ENCODE results near the gene GGN.

GRCh38 chr19:38352611-38353010 lies 35.2 kb downstream of the GGN start:
- no peak for TF ChIP-seq CTCF (conservative IDR thresholded peaks at IDR 0.05 in 1 of 2, IDR thresholded peaks at IDR 0.05 in 1 of 2; ENCODE audit: extremely low read depth in 1 of 2, insufficient read depth in 1 of 2, low read depth in 1 of 2, low read length in 2 of 2)
- no peak for TF ChIP-seq EZH2 (IDR thresholded peaks at IDR 0.05; ENCODE audit: borderline replicate concordance, low read length)
